Panc1 (cell line): ENCODE measurements around the gene RGMB.

Source experiments
- POLR2AphosphoS5 ChIP-seq: IDR thresholded peaks from 2 replicates; pipeline ENCODE4 v1.6.1; 2012; ENCODE audit warnings: mild to moderate bottlenecking, low read depth, low read length, moderate library complexity
- TF ChIP-seq, protein P1 (sequence below): fragments of 450-650 bp; IDR thresholded peaks from 2 replicates; pipeline ENCODE4 v1.5.1; 2017; ENCODE audit warnings: mild to moderate bottlenecking

- TF ChIP-seq, protein P1, sequence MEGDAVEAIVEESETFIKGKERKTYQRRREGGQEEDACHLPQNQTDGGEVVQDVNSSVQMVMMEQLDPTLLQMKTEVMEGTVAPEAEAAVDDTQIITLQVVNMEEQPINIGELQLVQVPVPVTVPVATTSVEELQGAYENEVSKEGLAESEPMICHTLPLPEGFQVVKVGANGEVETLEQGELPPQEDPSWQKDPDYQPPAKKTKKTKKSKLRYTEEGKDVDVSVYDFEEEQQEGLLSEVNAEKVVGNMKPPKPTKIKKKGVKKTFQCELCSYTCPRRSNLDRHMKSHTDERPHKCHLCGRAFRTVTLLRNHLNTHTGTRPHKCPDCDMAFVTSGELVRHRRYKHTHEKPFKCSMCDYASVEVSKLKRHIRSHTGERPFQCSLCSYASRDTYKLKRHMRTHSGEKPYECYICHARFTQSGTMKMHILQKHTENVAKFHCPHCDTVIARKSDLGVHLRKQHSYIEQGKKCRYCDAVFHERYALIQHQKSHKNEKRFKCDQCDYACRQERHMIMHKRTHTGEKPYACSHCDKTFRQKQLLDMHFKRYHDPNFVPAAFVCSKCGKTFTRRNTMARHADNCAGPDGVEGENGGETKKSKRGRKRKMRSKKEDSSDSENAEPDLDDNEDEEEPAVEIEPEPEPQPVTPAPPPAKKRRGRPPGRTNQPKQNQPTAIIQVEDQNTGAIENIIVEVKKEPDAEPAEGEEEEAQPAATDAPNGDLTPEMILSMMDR: no peak
- no peak for TF ChIP-seq POLR2AphosphoS5
These were observed 3.6 kb upstream of the RGMB start for GRCh38 chr5:98769959-98770208.
